Activated CD4-positive, alpha-beta T cell treated with anti-CD3 and anti-CD28 coated beads, Interleukin-2, amount 50 U/mL, for 1 hour (primary cell): ENCODE data around the gene CTR9.
"Not testable (repeated sequence)": the region's sequence is repeated elsewhere in the genome, so short reads cannot be mapped to it uniquely, and the experiment has no call there.

ENCODE experiments used
- DNase-seq: peaks from one replicate; pipeline ENCODE4 v3.0.0-alpha.2; 2020

Gene CTR9

DNA sequence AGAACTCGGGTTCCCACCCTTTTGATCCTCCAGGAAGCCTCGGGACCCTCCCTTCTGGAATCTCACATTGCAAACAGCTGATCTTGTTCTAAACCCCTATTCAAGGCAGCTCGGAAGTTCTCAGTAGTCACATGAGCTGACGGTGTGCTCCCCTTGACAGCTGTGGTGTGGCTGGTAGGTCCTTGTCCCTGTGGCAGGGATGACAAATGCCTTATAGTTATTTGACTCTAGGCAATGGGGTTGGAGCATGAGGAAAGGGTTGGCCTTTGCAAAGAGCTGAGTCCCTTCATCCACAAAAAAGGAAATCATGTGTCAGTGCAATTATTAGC is 34.1 kb downstream of the CTR9 start:
- no peak for DNase-seq

DNA sequence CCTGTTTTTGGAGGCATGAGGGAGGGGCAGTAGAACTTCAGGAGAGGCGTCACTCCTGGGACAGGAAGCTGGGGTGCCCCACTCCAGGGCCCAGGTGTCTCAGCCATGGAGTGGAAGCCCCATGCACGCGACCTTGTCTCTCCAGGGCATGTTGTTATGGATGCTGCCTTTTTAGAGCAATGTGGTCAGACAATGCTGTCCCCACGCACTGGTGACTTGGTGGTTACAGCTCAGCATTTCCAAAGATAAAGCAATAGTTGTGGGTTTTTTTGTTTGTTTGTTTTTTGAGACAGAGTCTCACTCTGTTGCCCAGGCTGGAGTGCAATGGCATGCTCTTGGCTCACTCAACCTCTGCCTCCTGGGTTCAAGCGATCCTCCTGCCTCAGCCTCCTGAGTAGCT is 35.4 kb downstream of the CTR9 start:
- no peak for DNase-seq

- peak; percentile 83 for DNase-seq
Measured at GRCh38 chr11:10792385-10793068, 41.5 kb downstream of the CTR9 start.

DNA sequence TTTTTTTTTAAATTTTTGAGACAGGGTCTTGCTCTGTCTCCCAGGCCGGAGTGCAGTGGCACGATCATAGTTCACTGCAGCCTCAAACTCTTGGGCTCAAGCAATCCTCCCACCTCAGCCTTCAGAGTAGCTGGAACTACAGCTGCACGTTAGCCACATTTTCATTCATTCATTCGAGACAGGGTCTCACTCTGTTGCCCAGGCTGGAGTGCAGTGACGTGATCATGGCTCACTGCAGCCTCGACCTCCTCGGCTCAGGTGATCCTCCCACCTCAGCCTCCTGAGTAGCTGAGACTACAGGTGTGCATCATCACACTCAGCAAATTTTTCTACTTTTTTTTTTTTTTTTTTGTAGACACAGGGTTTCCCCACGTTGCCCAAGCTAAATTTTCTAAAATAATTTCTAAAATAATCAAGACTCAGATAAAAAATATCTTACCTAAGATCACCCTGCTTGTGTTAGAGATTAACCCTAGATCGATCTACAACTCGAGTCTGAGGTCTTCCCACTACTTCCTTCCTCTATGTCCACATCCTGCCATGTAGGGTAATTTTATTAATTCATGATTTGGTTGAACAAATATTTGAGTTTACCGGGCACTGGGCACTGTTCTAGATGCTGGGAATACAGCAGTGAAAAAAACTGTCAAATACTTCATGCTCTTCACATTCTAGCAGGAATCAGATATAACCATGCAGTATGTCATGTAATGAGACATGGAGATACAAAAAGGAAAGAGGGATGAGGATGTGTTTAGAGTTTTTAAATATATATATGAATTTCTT is 42.6 kb downstream of the CTR9 start:
- no peak for DNase-seq

GRCh38 chr11:10796191-10796590 is 45.1 kb downstream of the CTR9 start:
- no peak for DNase-seq

DNA sequence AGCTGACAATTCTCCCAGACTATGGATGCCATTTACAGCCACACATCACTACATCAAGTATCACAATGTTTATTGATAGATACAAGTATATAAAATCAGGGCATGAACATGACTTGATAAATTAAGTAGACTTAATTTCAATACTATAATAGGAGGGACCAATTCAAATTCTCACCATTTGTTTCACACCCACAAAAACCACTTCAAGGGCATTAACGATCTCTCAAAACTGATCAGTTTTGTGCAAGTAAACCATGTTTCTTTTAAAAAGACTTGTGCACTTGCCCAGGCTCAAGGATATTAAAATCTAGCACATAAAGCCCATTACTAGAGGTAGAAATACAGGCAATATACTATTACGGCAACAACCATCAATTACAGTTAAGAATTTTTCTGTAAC is 46.0 kb downstream of the CTR9 start:
- DNase-seq: no peak

DNA sequence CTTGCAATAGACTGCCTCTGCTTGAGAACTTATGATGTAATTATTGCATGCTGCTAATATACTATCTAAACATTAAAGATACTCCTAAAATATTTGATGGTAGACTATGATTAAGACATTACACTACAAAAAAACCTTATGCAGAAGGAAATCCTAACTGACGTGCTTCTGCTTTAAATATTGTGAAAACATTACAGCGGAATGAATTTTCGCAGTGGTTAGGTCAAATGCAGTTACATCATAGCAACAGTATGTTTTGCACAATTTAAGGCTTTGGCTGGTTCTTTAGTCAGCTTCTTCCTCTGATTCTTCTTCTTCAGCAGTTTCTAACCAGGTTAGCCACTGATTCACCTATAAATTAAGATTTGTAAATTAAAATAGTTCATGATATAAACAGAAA is 46.5 kb downstream of the CTR9 start:
- DNase-seq: no peak

DNA sequence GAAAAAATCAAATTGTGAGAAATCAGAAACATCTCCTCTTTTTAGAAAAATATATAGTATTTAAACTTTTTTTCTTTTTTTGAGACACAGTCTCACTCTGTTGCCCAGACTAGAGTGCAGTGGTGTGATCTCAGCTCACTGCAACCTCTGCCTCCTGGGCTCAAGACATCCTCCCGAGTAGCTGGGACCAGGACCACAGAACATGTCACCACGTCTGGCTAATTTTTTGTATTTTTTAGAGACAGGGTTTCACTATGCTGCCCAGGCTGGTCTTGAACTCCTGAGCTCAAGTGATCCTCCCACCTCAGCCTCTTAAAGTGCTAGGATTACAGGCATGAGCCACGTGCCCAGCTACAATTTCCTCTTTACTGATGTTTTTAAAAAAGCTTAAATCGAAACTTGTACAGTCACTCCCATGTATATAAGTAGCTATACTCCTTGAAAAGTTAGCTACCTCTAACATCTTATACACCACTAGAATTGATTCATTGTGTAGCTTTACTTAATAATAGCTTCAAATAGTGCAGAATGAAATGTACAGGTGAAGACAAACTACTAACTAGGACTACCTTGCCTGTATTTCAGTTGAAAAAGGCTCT is 47.4 kb downstream of the CTR9 start:
- DNase-seq: no peak

- no peak for DNase-seq
Measured at GRCh38 chr11:10800292-10800691, 49.2 kb downstream of the CTR9 start.

DNA sequence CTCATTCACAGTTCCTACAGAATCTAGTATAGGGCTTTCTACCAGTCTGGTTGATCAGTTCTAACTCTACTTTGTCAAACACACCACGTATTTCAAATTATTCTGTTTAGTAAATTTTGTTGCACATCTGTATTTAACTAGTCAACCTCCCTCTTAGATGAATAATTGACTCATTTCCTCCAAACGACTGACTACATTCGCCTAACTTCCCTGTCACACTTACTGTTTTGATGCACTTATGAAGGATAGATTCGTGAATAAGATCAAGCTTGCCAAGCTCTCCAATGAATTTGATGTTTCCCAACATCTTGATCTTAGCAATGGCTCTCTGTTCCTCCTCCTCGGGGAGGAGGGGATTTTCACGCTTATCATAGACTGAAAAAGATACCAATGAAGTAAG is 52.6 kb downstream of the CTR9 start:
- no peak for DNase-seq

DNA sequence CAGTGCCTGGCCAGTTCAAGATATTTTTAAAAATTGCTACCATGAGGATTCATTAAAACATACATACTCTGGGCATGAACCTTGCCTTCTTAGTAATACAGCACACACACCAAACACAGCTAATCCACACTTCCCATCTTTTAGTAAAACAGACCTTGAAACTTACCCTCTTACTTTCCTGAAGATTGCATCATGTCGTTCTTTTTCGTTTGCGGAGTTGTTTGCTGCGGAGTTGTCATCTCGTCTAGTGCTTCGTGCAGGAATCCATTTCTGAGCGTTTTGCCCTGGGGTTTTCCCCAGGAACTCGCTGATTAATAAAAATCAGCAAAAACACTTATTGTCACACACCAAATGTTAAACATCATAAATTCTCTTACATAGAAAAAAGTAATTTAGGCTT is 54.7 kb downstream of the CTR9 start:
- DNase-seq: no peak

DNA sequence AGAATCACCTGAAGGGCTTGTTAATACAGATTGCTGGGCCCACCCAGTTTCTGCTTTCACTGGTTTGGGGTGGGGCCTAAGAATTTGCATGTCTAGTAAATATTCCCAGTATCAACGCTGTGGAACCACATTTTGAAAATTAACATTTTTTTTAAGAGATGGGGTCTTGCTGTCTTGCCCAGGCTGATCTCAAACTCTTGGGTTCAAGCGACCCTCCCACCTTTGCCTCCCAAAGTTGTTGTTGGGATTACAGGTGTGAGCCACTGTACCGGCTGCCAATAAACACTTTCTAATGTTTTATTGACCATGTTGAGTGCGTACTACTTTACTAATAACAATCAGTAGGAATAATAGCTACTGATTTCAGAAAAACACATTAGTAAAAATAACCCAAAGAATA is 55.2 kb downstream of the CTR9 start:
- DNase-seq: no peak

DNA sequence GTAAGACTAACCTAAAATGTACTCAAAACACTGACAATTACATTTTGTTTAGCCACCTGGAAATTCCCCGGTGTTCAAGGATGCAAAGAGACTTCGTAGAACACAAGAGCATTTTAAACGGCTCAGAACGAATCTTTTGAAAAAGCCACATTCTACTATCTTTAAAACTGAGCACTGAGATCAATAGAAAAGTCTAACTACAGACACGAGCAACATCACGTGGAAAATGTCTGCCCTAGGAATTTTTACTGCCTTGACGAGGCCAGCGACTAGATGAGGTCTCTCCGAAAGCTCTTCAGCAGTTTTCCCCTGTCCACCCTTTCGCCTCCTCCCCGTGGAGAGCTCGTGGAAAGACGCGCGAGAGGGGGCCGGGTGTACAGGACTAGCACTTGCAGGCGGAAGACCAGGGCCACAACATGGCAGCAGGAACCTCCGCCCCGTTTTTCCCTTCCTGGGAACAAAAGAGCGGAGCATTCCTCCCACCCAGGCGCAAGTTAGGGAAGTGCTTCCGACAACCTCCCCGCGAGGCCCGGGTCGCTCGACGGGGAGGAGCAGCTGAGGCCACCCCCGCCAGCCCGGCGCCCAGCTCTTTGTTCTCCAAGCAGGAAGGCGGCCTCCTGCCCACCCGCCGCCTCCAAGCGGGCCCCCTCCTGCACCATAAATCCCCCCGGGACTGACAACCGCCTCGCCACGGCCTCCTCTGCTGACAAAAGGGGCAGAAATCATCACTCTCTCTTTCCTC is 56.6 kb downstream of the CTR9 start:
- peak; percentile 33 for DNase-seq

GRCh38 chr11:10808235-10808552 is 57.1 kb downstream of the CTR9 start:
- DNase-seq: no peak

DNA sequence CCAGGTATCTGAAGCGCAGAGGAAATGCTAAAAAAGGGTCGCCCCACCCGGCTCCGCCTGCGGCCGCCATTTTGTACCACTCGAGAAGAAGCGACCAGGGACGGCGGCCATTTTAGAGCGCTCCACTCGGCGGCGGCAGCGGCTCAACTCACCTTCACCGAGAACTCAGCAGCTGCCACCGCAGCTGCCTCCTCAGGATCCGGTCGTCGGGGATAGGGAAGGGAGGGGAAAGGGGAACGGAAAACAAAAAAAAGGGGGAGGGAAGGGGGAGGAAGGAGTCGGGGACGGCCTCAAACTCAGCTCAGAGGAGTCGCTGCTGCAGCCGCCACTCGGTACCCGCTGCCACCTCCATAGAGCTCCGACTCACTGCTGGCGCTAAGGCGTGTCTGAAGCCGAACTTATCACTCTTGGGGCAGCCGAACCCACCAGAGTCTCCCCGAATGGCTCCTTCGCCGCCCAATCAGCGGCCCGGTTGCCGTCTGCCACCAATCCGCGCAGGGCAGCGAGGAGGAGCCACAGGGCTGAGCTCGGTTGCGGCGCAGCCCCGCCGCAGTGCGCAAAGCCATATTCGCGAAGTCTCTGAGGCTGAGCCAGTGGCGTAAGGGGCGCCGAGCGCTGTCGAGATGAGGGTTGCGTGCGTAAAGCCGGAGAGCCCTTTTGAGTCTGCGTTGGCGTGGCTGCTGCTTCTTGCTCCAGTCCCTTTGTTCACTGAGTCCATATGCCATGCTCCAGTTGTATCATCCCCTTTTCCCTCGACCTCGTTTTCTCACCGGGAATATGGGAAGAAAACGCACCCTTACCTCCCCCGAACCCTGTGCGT is 57.7 kb downstream of the CTR9 start, which contains the start of gene EIF4G2:
EIF4G2 (minus strand) TSS at position 374 of the 820 bp plus-strand sequence.
- peak; percentile 97 for DNase-seq

DNA sequence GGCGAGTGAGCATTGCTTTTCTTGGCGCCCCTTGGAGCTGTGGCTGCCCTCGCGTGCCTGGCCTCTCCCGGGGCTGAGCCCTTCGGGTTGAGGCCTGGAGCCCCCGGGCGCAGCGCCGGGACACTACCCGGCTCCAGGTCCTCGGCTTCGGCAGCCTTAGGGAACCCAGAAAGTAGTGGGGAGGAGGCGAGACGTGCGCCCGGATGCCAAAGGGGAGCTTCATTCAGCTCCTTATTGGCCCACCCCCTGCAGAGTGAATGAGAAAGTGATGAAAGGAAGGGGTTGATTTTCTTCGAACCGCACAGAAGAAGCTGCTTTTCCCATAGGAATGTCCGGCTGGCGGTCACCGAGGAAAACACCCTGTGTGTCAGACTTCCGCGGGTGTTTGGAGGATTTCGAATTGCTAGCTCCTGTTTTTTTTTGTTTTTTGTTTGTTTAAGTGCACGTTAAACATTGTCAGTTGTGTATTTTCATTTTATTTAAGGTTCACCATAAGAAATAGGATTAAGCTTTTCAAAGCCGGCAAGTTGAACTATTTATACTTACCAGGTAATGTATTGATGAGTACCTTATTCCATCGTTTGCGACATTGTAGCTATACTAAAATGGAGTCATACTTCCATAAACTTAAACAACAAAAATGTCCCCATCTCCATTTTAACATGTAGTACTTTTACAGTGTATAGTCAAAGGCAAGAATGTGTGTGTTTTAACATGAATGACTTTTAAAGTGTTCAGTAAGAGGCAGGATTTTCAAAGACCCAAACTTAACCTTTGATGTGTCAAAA is 58.5 kb downstream of the CTR9 start:
- no peak for DNase-seq

GRCh38 chr11:10813945-10814344 is 62.9 kb downstream of the CTR9 start:
- no peak for DNase-seq

DNA sequence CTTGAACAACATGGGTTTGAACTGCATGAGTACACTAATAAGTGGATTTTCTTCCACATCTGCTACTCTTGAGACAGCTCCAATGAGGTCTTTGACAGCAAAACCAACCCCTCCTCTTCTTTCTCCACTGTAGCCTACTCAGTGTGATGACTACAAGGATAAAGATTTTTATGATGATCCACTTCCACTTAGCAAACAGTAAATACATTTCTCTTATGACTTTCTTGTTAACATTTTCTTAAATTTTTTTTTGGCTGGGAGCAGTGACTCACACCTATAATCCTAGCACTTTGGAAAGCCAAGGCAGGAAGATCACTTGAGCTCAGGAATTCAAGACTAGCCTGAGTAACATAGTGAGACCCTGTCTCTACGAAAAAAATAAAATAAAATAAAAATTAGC is 67.5 kb downstream of the CTR9 start:
- DNase-seq: no peak

DNA sequence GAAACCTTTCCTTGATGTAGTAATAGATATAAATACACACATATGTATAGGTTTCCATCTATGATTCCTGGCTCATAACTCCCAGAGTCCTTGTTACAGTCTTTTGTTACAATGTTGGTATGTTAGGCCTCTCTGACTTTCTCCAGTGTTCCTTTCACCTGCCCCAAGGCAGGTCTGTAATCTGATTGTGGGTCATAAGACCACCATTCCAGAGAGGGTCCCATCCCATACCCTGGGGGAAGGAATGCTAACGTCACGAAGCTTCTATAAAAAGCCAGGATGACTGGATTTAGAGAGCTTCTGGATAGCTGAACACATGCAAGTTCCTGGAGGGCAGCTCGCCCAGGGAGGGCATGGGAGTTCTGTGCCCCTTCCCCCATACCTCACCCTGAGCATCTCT is 71.4 kb downstream of the CTR9 start:
- DNase-seq: not testable (repeated sequence)

DNA sequence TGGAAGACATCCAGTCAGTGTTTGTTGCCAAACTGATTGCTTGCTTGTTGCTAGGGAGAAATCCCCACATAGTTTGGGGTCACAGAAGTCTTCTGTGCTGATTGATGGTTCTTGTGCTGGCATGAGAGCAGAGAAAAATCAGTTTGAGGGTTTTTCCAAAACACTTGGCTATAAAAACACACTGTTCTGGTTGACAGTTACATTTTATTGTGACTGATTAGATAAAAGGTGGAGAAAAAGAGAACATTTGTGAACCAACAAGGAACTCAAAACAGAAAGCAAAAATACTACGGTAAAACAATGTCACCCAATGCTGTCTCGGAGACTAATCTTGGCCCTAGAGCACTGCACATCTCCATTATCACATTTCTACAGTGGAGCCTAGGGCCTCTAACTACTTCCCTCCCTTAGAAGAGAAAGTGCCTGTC is 72.1 kb downstream of the CTR9 start:
- DNase-seq: no peak

GRCh38 chr11:10824888-10825287 is 73.8 kb downstream of the CTR9 start:
- DNase-seq: no peak

DNA sequence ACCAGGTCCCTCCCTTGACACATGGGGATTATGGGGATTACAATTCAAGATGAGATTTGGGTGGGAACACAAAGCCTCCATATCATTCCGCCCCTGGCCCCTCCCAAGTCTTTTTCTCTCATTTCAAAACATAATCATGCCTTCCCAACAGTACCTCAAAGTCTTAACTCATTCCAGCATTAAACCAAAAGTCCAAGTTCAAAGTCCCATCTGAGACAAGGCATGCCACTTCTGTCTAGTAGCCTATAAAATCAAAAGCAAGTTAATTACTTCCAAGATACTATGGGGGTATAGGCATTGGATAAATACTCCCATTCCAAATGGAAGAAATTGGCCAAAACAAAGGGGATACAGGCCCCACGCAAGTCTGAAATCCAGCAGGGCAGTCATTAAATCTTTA is 77.4 kb downstream of the CTR9 start:
- DNase-seq: no peak
